ENCODE measurements around the gene ZNF697. TPM values are rescaled to one million over a fixed set of nuclear protein-coding genes. Genes with fewer than 3 reads are reported as not detected.

ZNF697 gene
- total RNA-seq, 2 donors from 2014 or later, result 4.9 to 8.6 TPM

GRCh38 chr1:119660253-119661083 is 12.4 kb upstream of the ZNF697 start:
- intact Hi-C loops (cut with DNase I), result no loop called here
- peaks cover 0 to 4% (median 0%) of the 10 kb centered on the region in 3 donors for H3K9me3 ChIP-seq
- H3K4me3 ChIP-seq, result no peak overlapping the region
- ATAC-seq (peak; percentile 78), DNase-seq (no peak)
- no peaks in the 10 kb centered on the region for H3K36me3 ChIP-seq (replicated peaks in 1 of 2; ENCODE audit: insufficient read depth in 1 of 2, low read depth in 2 of 2)
- H3K4me1 ChIP-seq, result peaks cover 23% of the 10 kb centered on the region
- 16 to 20% methylated on average over 5 of the region's 5 CpGs for WGBS, 2 donors
- TF ChIP-seq CTCF (IDR thresholded peaks at IDR 0.05) (no peak), POLR2A (IDR thresholded peaks at IDR 0.05) (no peak)
- no peaks in the 10 kb centered on the region for H3K27me3 ChIP-seq
- H3K27ac ChIP-seq, result peak overlapping the region; percentile 51 to 75 (median 68)

GRCh38 chr1:119659628-119660027 is 11.6 kb upstream of the ZNF697 start:
- WGBS, 2 donors, result 17 to 27% methylated on average over 3 of the region's 3 CpGs
- H3K36me3 ChIP-seq (replicated peaks in 1 of 2; ENCODE audit: insufficient read depth in 1 of 2, low read depth in 2 of 2), result no peaks in the 10 kb centered on the region
- intact Hi-C loops (cut with DNase I), result no loop called here
- peaks cover 23% of the 10 kb centered on the region for H3K4me1 ChIP-seq
- H3K4me3 ChIP-seq, result no peak overlapping the region
- H3K9me3 ChIP-seq, result peaks cover 0 to 4% (median 0%) of the 10 kb centered on the region in 3 donors
- H3K27ac ChIP-seq, result peak overlapping the region; percentile 14 to 75 (median 68)
- ATAC-seq, result peak; percentile 49
- H3K27me3 ChIP-seq, result no peaks in the 10 kb centered on the region
- DNase-seq, result peak in 3 of 4 donors; percentile 25 to 28 (median 26)
- no peak for TF ChIP-seq CTCF (IDR thresholded peaks at IDR 0.05)
- TF ChIP-seq POLR2A (IDR thresholded peaks at IDR 0.05), result no peak

- WGBS, 2 donors, result 78 to 84% methylated on average over 5 of the region's 5 CpGs
- Histone ChIP-seq H3K4me1 (peaks cover 22% of the 10 kb centered on the region), H3K36me3 (replicated peaks in 1 of 2; ENCODE audit: insufficient read depth in 1 of 2, low read depth in 2 of 2) (no peaks in the 10 kb centered on the region), H3K4me3 (no peak overlapping the region), H3K27me3 (no peaks in the 10 kb centered on the region), H3K9me3 (peaks cover 0 to 4% (median 0%) of the 10 kb centered on the region in 3 donors), H3K27ac (no peak overlapping the region)
- intact Hi-C loops (cut with DNase I), result no loop called here
- DNase-seq (no peak), ATAC-seq (no peak)
- TF ChIP-seq POLR2A (IDR thresholded peaks at IDR 0.05) (no peak), CTCF (IDR thresholded peaks at IDR 0.05) (no peak)
Observed at GRCh38 chr1:119656410-119656955, 8.4 kb upstream of the ZNF697 start.

GRCh38 chr1:119655154-119655553 is 7.1 kb upstream of the ZNF697 start:
- intact Hi-C loops (cut with DNase I), result no loop called here
- peaks cover 9% of the 10 kb centered on the region for H3K4me1 ChIP-seq
- no peaks in the 10 kb centered on the region for H3K9me3 ChIP-seq
- no peaks in the 10 kb centered on the region for H3K27me3 ChIP-seq
- TF ChIP-seq CTCF (IDR thresholded peaks at IDR 0.05) (no peak), POLR2A (IDR thresholded peaks at IDR 0.05) (no peak)
- no peak for ATAC-seq
- DNase-seq, result no peak
- no peak overlapping the region for H3K27ac ChIP-seq
- 70 to 72% methylated on average over 1 of the region's 1 CpG for WGBS, 2 donors
- H3K36me3 ChIP-seq (replicated peaks in 1 of 2; ENCODE audit: insufficient read depth in 1 of 2, low read depth in 2 of 2), result no peaks in the 10 kb centered on the region
- no peak overlapping the region for H3K4me3 ChIP-seq
